Brain microvascular endothelial cell (primary cell): Measurements from ENCODE around the gene ZCCHC14.

Experiments used
- DNase-seq: peaks from one replicate; pipeline ENCODE4 v3.0.0-alpha.2; 2020
- H3K27ac ChIP-seq: fragments of 250-450 bp; sonication (Bioruptor Pico); 2 replicates; pipeline ENCODE4 v1.5.1; 2020; ENCODE audit warnings: mild to moderate bottlenecking, moderate library complexity
- H3K27me3 ChIP-seq: fragments of 250-450 bp; sonication (Bioruptor Pico); replicated peaks from 2 replicates; pipeline ENCODE4 v1.5.1; 2020; ENCODE audit warnings: mild to moderate bottlenecking
- H3K36me3 ChIP-seq: fragments of 250-450 bp; sonication (Bioruptor Pico); replicated peaks from 2 replicates; pipeline ENCODE4 v1.5.1; 2020; ENCODE audit warnings: mild to moderate bottlenecking
- H3K4me3 ChIP-seq: 2 replicates; pipeline ENCODE4 v1.5.1; 2011; ENCODE audit warnings: low read depth, mild to moderate bottlenecking, control low read depth, low read length, moderate library complexity
- in situ Hi-C: cut with HindIII; loops from 2 replicates; pipeline ENCODE4 v1.10.0; 2017; ENCODE audit warnings: low sequenced_read_pairs, low pct_ligation_motif_present
- TF ChIP-seq, protein P1 (sequence below): IDR thresholded peaks from 2 replicates; pipeline ENCODE4 v1.5.1; 2011; ENCODE audit warnings: low read depth, mild to moderate bottlenecking, moderate library complexity, low read length, control low read depth, inconsistent platforms; ENCODE audit errors: missing control alignments

Gene ZCCHC14

GRCh38 chr16:87368029-87368770 lies 124.6 kb downstream of the ZCCHC14 start:
- peaks cover 2% of the 10 kb centered on the region for H3K36me3 ChIP-seq
- in situ Hi-C loops, result no loop called here
- TF ChIP-seq, protein P1, sequence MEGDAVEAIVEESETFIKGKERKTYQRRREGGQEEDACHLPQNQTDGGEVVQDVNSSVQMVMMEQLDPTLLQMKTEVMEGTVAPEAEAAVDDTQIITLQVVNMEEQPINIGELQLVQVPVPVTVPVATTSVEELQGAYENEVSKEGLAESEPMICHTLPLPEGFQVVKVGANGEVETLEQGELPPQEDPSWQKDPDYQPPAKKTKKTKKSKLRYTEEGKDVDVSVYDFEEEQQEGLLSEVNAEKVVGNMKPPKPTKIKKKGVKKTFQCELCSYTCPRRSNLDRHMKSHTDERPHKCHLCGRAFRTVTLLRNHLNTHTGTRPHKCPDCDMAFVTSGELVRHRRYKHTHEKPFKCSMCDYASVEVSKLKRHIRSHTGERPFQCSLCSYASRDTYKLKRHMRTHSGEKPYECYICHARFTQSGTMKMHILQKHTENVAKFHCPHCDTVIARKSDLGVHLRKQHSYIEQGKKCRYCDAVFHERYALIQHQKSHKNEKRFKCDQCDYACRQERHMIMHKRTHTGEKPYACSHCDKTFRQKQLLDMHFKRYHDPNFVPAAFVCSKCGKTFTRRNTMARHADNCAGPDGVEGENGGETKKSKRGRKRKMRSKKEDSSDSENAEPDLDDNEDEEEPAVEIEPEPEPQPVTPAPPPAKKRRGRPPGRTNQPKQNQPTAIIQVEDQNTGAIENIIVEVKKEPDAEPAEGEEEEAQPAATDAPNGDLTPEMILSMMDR, result no peak
- no peak overlapping the region for H3K4me3 ChIP-seq
- no peak overlapping the region for H3K27ac ChIP-seq
- DNase-seq, result no peak
- no peaks in the 10 kb centered on the region for H3K27me3 ChIP-seq

DNA sequence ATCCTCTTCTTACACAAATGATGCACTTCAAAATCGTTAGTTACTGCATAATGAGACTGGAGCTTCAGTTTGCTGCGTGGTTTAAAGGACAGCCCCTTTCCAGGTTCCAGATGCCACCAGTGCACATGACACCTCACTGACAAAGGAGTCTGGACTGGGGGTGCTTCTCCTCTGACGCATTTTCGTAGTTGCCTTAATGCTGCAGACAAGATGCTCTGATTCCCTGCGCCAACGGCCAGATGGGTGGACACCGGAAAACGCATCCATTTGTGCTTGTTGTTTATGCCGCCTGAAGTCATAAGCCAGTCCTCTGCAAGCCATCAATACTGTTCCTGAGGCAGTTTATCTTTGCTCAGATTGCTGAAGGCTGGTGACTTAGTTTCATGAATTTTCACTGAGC lies 125.3 kb downstream of the ZCCHC14 start:
- in situ Hi-C loops, result no loop called here
- no peak overlapping the region for H3K4me3 ChIP-seq
- H3K36me3 ChIP-seq, result peaks cover 2% of the 10 kb centered on the region
- no peak overlapping the region for H3K27ac ChIP-seq
- TF ChIP-seq, protein P1, result no peak
- H3K27me3 ChIP-seq, result no peaks in the 10 kb centered on the region
- no peak for DNase-seq

DNA sequence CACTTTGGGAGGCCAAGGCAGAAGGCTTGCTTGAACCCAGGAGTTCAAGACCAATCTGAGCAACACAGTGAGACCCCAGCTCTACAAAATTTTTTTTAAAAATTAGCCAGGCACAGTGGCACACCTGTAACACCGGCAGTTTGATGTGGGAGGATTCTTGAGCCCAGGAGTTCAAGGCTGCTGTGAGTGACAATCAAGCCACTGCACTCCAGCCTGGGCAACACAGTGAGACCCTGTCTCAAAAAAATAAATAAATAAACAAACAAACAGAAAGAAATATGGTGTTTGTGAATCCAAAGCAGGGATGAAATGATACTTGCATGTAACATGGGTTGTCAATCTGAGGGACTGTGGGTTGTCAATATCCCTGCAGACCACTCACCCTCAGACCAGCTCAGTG lies 125.9 kb downstream of the ZCCHC14 start:
- in situ Hi-C loops, result no loop called here
- Histone ChIP-seq H3K4me3 (no peak overlapping the region), H3K27ac (no peak overlapping the region), H3K27me3 (no peaks in the 10 kb centered on the region), H3K36me3 (peaks cover 2% of the 10 kb centered on the region)
- TF ChIP-seq, protein P1, result no peak
- no peak for DNase-seq

GRCh38 chr16:87366288-87366687 lies 126.5 kb downstream of the ZCCHC14 start:
- Histone ChIP-seq H3K4me3 (no peak overlapping the region), H3K27ac (no peak overlapping the region), H3K36me3 (peaks cover 6% of the 10 kb centered on the region), H3K27me3 (no peaks in the 10 kb centered on the region)
- DNase-seq, result no peak
- TF ChIP-seq, protein P1, result no peak
- in situ Hi-C loops, result no loop called here

GRCh38 chr16:87365021-87365713 lies 127.7 kb downstream of the ZCCHC14 start:
- Histone ChIP-seq H3K36me3 (peaks cover 11% of the 10 kb centered on the region), H3K4me3 (no peak overlapping the region), H3K27ac (no peak overlapping the region), H3K27me3 (no peaks in the 10 kb centered on the region)
- DNase-seq, result no peak
- TF ChIP-seq, protein P1, result no peak
- in situ Hi-C loops, result no loop called here
